B cell (primary cell): ENCODE results near the gene PCNX3. TPM values are rescaled to one million over a fixed set of nuclear protein-coding genes. Genes with fewer than 3 reads are reported as not detected.
A peak's percentile ranks its signal among the peaks of the same experiment; 100 is the strongest.

Experiments used
- ATAC-seq: fragments of 200-7000 bp; cut with Tn5 transposase; one replicate; pipeline ENCODE4 v1.10.0; 2021; ENCODE audit warnings: low read depth, mild to moderate bottlenecking, moderate number of reproducible peaks, moderate library complexity
- CTCF ChIA-PET: fragments of 350-600 bp; sonication (Branson Sonifier 250); formaldehyde crosslinking; loops from one replicate; lab custom pipeline; 2021; ENCODE audit warnings: antibody characterized with exemption, inconsistent platforms; lab: Charles Lee
- POLR2A ChIA-PET: fragments of 350-600 bp; sonication (Branson Sonifier 250); formaldehyde crosslinking; loops from one replicate; lab custom pipeline; 2021; ENCODE audit warnings: antibody characterized with exemption; lab: Charles Lee
- DNase-seq: peaks from one replicate; pipeline ENCODE4 v3.0.0; 2013
- H2AFZ ChIP-seq: 2 replicates; pipeline ENCODE4 v1.6.1; 2012; ENCODE audit warnings: mild to moderate bottlenecking, low read depth, low read length; ENCODE audit not compliant: insufficient read depth, poor library complexity, severe bottlenecking
- H3K27ac ChIP-seq, 2 donors: 1 replicate in 1 of 2; 2 replicates in 1 of 2; pipeline ENCODE4 v1.5.1; 2012 to 2013; ENCODE audit warnings: low read length in 2 of 2, mild to moderate bottlenecking in 2 of 2, moderate library complexity in 1 of 2
- H3K27me3 ChIP-seq, 4 experiments: fragments of 200-600 bp in 1 of 4; sonication (generic) in 1 of 4; replicated peaks in 1 of 4; 1 replicate in 2 of 4; 2 replicates in 2 of 4; pipeline versions ENCODE4 v1.6.1 to v1.7.0; 2013 to 2016; ENCODE audit warnings: low read length in 3 of 4, mild to moderate bottlenecking in 2 of 4, mixed read lengths in 1 of 4, moderate library complexity in 1 of 4; ENCODE audit not compliant: insufficient read depth in 4 of 4, control insufficient read depth in 3 of 4; ENCODE audit errors: control extremely low read depth in 1 of 4
- H3K36me3 ChIP-seq, 2 experiments: replicated peaks in 1 of 2; 1 replicate in 1 of 2; 2 replicates in 1 of 2; pipeline versions ENCODE4 v1.6.1 to v1.7.1; 2013; ENCODE audit warnings: low read length in 1 of 2; ENCODE audit not compliant: insufficient read depth in 2 of 2, control insufficient read depth in 1 of 2; ENCODE audit errors: control extremely low read depth in 1 of 2, extremely low read depth in 1 of 2
- H3K4me1 ChIP-seq, 2 donors: fragments of 200-600 bp in 1 of 2; sonication (generic) in 1 of 2; 1 replicate in 1 of 2; 2 replicates in 1 of 2; pipeline versions ENCODE4 v1.5.1 to v1.6.1; 2013 to 2017; ENCODE audit warnings: low read length in 2 of 2; ENCODE audit not compliant: control insufficient read depth in 2 of 2, insufficient read depth in 2 of 2
- H3K4me2 ChIP-seq: replicated peaks from 2 replicates; pipeline ENCODE3; 2012; ENCODE audit warnings: mild to moderate bottlenecking, low read depth, low read length; ENCODE audit not compliant: poor library complexity, severe bottlenecking
- H3K4me3 ChIP-seq, 5 experiments: fragments of 200-600 bp in 1 of 5; sonication (generic) in 1 of 5; 1 replicate in 3 of 5; 2 replicates in 2 of 5; pipeline versions ENCODE4 v1.5.1 to v1.7.0; 2011 to 2016; ENCODE audit warnings: low read length in 4 of 5, mild to moderate bottlenecking in 4 of 5, low read depth in 2 of 5, control low read depth in 1 of 5, moderate library complexity in 1 of 5; ENCODE audit not compliant: insufficient read depth in 1 of 5; ENCODE audit errors: control extremely low read depth in 1 of 5, extremely low read depth in 1 of 5
- H3K79me2 ChIP-seq: fragments of 200-600 bp; sonication (generic); one replicate; pipeline ENCODE4 v1.6.0; 2016; ENCODE audit warnings: low read length; ENCODE audit not compliant: control insufficient read depth, insufficient read depth
- H3K9ac ChIP-seq: fragments of 200-600 bp; sonication (generic); 2 replicates; pipeline ENCODE4 v1.6.1; 2017; ENCODE audit warnings: mild to moderate bottlenecking, low read length, moderate library complexity
- H3K9me3 ChIP-seq, 3 donors: one replicate each; pipeline versions ENCODE4 v1.6.1 to v1.7.1; 2013; ENCODE audit warnings: low read length in 2 of 3; ENCODE audit not compliant: control insufficient read depth in 2 of 3, insufficient read depth in 1 of 3; ENCODE audit errors: control extremely low read depth in 1 of 3
- H4K20me1 ChIP-seq: 2 replicates; pipeline ENCODE4 v1.6.0; 2012; ENCODE audit warnings: mild to moderate bottlenecking, low read length; ENCODE audit not compliant: insufficient read depth, control insufficient read depth, poor library complexity, severe bottlenecking
- H3K27ac Mint-ChIP-seq: one replicate; pipeline ENCODE4 v1.8.0; 2021; ENCODE audit warnings: mixed read lengths
- H3K27me3 Mint-ChIP-seq: one replicate; pipeline ENCODE4 v1.8.0; 2021; ENCODE audit warnings: mixed read lengths
- H3K4me1 Mint-ChIP-seq: one replicate; pipeline ENCODE4 v1.8.0; 2021; ENCODE audit warnings: mixed read lengths
- H3K4me3 Mint-ChIP-seq: one replicate; pipeline ENCODE4 v1.8.0; 2021; ENCODE audit warnings: mixed read lengths
- H3K9me3 Mint-ChIP-seq: one replicate; pipeline ENCODE4 v1.8.0; 2022; ENCODE audit warnings: mixed read lengths; ENCODE audit not compliant: insufficient read depth
- EZH2 ChIP-seq: IDR thresholded peaks from 2 replicates; pipeline ENCODE4 v1.6.1; 2012; ENCODE audit warnings: borderline replicate concordance, low read depth, mild to moderate bottlenecking, moderate library complexity, low read length; ENCODE audit not compliant: insufficient read depth, poor library complexity, severe bottlenecking
- WGBS: methylation state at CpG from one replicate; pipeline ENCODE4 v1.1.5; 2013; ENCODE audit warnings: missing lambda C conversion rate; ENCODE audit not compliant: insufficient coverage; 5-methylcytosine and 5-hydroxymethylcytosine counted together
- intact Hi-C: fragments of 100-400 bp; cut with micrococcal nuclease; formaldehyde crosslinking; loops from one replicate; pipeline ENCODE4 v1.10.0; 2022
- polyA plus RNA-seq: library from polyadenylated mRNA; depleted of rRNA; stranded (reverse); fragments of >200 nt; gene quantifications from 2 replicates; pipeline ENCODE4 v1.2.3, GENCODE V29; 2012
- total RNA-seq, 2 donors: library from RNA; stranded (reverse); fragments of 120-200 nt in 1 of 2; gene quantifications; 1 replicate in 1 of 2; 2 replicates in 1 of 2; pipeline versions ENCODE4 v1.2.3 to v1.2.4, GENCODE V29; 2013 to 2022
- TF ChIP-seq, protein P1 (sequence below): fragments of 200-600 bp; IDR thresholded peaks from one replicate; pipeline ENCODE4 v1.8.0; 2022; ENCODE audit warnings: antibody characterized with exemption, mild to moderate bottlenecking

PCNX3 gene
- total and polyA plus RNA-seq, 2 donors (not counting 1 experiment from before 2014, with no cell fraction given) = 61.5 to 62.8 TPM

DNA sequence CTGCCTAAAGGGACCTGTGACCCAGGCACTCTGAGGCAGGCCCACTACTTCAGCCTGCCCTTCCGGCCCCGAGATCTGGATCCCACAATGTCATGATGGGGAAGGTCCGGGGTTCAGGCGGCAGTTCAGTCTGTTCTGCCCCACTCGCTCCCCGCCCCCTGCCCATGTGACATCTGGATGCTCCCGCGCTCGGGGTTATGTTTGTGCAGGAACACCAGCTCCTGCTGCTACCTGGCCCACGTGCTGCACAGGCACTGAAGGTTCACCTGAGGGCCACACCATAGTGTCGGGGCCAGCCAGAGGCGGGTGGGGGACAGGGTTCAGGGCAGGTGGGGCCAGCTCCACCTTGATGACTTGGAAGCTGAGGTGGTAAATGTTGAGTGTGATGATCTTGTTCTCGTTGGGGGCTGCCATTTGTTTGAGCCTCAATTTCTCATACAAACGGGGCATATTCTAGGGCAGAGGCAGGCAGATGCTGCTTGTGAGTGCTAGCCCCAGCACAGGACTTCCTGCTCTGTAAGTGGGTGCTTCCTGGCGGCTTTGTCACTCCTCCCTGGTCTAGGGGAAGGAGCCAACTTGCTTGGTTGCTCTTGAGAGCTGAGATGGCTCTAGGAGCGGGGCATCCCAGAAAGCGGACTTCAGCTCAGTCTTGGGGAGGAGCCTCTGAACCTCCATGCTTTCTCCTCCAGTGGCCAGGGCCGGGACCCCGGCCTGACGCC lies 18.0 kb downstream of the PCNX3 start:
- H3K36me3 ChIP-seq = peaks cover 0 to 63% of the 10 kb centered on the region in 2 experiments
- H4K20me1 ChIP-seq = peaks cover 61% of the 10 kb centered on the region
- no peak overlapping the region for H2AFZ ChIP-seq
- POLR2A ChIA-PET = no interaction called here
- H3K4me1 Mint-ChIP-seq = peaks cover 17% of the 10 kb centered on the region
- peaks cover 6 to 25% of the 10 kb centered on the region in 2 donors for H3K4me1 ChIP-seq
- intact Hi-C loops = no loop called here
- H3K4me3 Mint-ChIP-seq = no peak overlapping the region
- H3K27me3 ChIP-seq = no peaks in the 10 kb centered on the region
- H3K9me3 ChIP-seq = no peaks in the 10 kb centered on the region
- H3K27ac ChIP-seq = peak overlapping the region in 1 of 2 donors; percentile 29
- no peaks in the 10 kb centered on the region for H3K9me3 Mint-ChIP-seq
- DNase-seq = no peak
- CTCF ChIA-PET = interaction anchor here (0.6 to 1.1 kb wide), 3 partner anchors 8 to 484 kb away, joined by 3 to 4 read pairs (median 4); no protein-coding TSS in a partner anchor
- H3K4me3 ChIP-seq = no peak overlapping the region
- H3K27ac Mint-ChIP-seq = no peak overlapping the region
- H3K79me2 ChIP-seq = peaks cover 87% of the 10 kb centered on the region
- no peak for ATAC-seq
- no peak overlapping the region for H3K4me2 ChIP-seq
- TF ChIP-seq, protein P1, sequence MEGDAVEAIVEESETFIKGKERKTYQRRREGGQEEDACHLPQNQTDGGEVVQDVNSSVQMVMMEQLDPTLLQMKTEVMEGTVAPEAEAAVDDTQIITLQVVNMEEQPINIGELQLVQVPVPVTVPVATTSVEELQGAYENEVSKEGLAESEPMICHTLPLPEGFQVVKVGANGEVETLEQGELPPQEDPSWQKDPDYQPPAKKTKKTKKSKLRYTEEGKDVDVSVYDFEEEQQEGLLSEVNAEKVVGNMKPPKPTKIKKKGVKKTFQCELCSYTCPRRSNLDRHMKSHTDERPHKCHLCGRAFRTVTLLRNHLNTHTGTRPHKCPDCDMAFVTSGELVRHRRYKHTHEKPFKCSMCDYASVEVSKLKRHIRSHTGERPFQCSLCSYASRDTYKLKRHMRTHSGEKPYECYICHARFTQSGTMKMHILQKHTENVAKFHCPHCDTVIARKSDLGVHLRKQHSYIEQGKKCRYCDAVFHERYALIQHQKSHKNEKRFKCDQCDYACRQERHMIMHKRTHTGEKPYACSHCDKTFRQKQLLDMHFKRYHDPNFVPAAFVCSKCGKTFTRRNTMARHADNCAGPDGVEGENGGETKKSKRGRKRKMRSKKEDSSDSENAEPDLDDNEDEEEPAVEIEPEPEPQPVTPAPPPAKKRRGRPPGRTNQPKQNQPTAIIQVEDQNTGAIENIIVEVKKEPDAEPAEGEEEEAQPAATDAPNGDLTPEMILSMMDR = no peak
- no peak for TF ChIP-seq EZH2
- H3K27me3 Mint-ChIP-seq = no peaks in the 10 kb centered on the region
- no peak overlapping the region for H3K9ac ChIP-seq
- 62% methylated on average over 20 of the region's 20 CpGs for WGBS

DNA sequence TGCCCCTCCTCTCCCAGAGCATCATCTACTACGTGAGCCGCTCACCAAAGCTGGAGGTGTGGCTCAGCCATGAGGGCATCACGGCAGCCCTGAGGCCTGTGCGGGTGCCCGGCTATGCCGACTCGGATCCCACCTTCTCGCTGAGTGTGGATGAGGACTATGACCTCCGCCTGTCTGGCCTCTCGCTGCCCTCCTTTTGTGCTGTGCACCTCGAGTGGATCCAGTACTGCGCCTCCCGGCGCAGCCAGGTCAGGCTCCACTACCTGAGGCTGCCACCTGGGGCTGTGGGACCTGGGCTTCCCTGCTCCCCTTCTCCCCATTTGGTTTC lies 18.5 kb downstream of the PCNX3 start:
- TF ChIP-seq, protein P1 = no peak
- TF ChIP-seq EZH2 = no peak
- intact Hi-C loops = no loop called here
- Histone ChIP-seq H4K20me1 (peaks cover 57% of the 10 kb centered on the region), H3K27me3 (no peaks in the 10 kb centered on the region), H3K9ac (no peak overlapping the region), H3K36me3 (peaks cover 0 to 58% of the 10 kb centered on the region in 2 experiments), H3K4me3 (no peak overlapping the region), H3K9me3 (no peaks in the 10 kb centered on the region), H3K79me2 (peaks cover 87% of the 10 kb centered on the region), H3K4me2 (no peak overlapping the region), H3K4me1 (peaks cover 8 to 30% of the 10 kb centered on the region in 2 donors), H2AFZ (no peak overlapping the region), H3K27ac (no peak overlapping the region)
- 84% methylated on average over 14 of the region's 14 CpGs for WGBS
- ChIA-PET POLR2A (no interaction called here), CTCF (interaction anchor here (1.0 kb wide), 1 partner anchor 8 kb away, joined by 4 read pairs; no protein-coding TSS in a partner anchor)
- H3K27ac Mint-ChIP-seq = no peak overlapping the region
- no peak overlapping the region for H3K4me3 Mint-ChIP-seq
- no peak for DNase-seq
- peaks cover 21% of the 10 kb centered on the region for H3K4me1 Mint-ChIP-seq
- H3K27me3 Mint-ChIP-seq = no peaks in the 10 kb centered on the region
- H3K9me3 Mint-ChIP-seq = no peaks in the 10 kb centered on the region
- no peak for ATAC-seq
